ENCODE results near the gene IGFLR1. TPM values are rescaled to one million over a fixed set of nuclear protein-coding genes. Genes with fewer than 3 reads are reported as not detected.

Gene IGFLR1
- total and polyA plus RNA-seq, 4 donors, result 7.0 to 59.7 (median 31.2) TPM

GRCh38 chr19:35753634-35754369 lies 11.6 kb upstream of the IGFLR1 start:
- DNase-seq (ENCODE audit: low spot score), result no peak
- Histone ChIP-seq H3K4me3 (ENCODE audit: low read depth in 1 of 3, low read length in 3 of 3) (no peak overlapping the region), H3K27me3 (ENCODE audit: control insufficient read depth in 4 of 4, insufficient read depth in 4 of 4, low read length in 3 of 4) (no peaks in the 10 kb centered on the region), H3K36me3 (ENCODE audit: control insufficient read depth in 4 of 4, insufficient read depth in 3 of 4, low read depth in 1 of 4, low read length in 3 of 4) (peaks cover 0 to 20% (median 10%) of the 10 kb centered on the region in 4 donors), H3K9ac (ENCODE audit: low read depth in 1 of 2, low read length in 2 of 2) (no peak overlapping the region), H3K27ac (ENCODE audit: low read depth in 1 of 2, low read length in 2 of 2) (no peak overlapping the region), H3K9me3 (ENCODE audit: control insufficient read depth in 4 of 4, low read length in 3 of 4) (no peaks in the 10 kb centered on the region), H3K4me1 (ENCODE audit: control insufficient read depth in 4 of 4, insufficient read depth in 4 of 4, low read length in 3 of 4) (peaks cover 13 to 20% (median 17%) of the 10 kb centered on the region in 4 donors)
- WGBS, result 95% methylated on average over 20 of the region's 20 CpGs
- TF ChIP-seq CTCF (IDR thresholded peaks at IDR 0.05; ENCODE audit: low read depth, low read length, missing input control), result no peak
- TF ChIP-seq FOXA2 (IDR thresholded peaks at IDR 0.05), result no peak
- TF ChIP-seq SP1 (IDR thresholded peaks at IDR 0.05), result no peak

GRCh38 chr19:35752746-35753350 lies 10.6 kb upstream of the IGFLR1 start:
- Histone ChIP-seq H3K36me3 (ENCODE audit: control insufficient read depth in 4 of 4, insufficient read depth in 3 of 4, low read depth in 1 of 4, low read length in 3 of 4) (peaks cover 0 to 20% (median 10%) of the 10 kb centered on the region in 4 donors), H3K4me3 (ENCODE audit: low read depth in 1 of 3, low read length in 3 of 3) (no peak overlapping the region), H3K27ac (ENCODE audit: low read depth in 1 of 2, low read length in 2 of 2) (no peak overlapping the region), H3K9ac (ENCODE audit: low read depth in 1 of 2, low read length in 2 of 2) (no peak overlapping the region), H3K9me3 (ENCODE audit: control insufficient read depth in 4 of 4, low read length in 3 of 4) (no peaks in the 10 kb centered on the region), H3K4me1 (ENCODE audit: control insufficient read depth in 4 of 4, insufficient read depth in 4 of 4, low read length in 3 of 4) (peaks cover 12 to 19% (median 15%) of the 10 kb centered on the region in 4 donors), H3K27me3 (ENCODE audit: control insufficient read depth in 4 of 4, insufficient read depth in 4 of 4, low read length in 3 of 4) (no peaks in the 10 kb centered on the region)
- TF ChIP-seq, protein P1, sequence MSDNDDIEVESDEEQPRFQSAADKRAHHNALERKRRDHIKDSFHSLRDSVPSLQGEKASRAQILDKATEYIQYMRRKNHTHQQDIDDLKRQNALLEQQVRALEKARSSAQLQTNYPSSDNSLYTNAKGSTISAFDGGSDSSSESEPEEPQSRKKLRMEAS (IDR thresholded peaks at IDR 0.05), result no peak
- TF ChIP-seq GABPA (IDR thresholded peaks at IDR 0.05 in 1 of 2, conservative IDR thresholded peaks at IDR 0.05 in 1 of 2) (no peak), YY1 (IDR thresholded peaks at IDR 0.05) (no peak), JUND (IDR thresholded peaks at IDR 0.05) (no peak), EGR1 (IDR thresholded peaks at IDR 0.05; ENCODE audit: low read depth in 2 of 2) (no peak), SP1 (IDR thresholded peaks at IDR 0.05) (no peak), RXRA (IDR thresholded peaks at IDR 0.05) (no peak), CTCF (IDR thresholded peaks at IDR 0.05; ENCODE audit: low read depth, low read length, missing input control) (no peak), ATF3 (IDR thresholded peaks at IDR 0.05) (no peak), RAD21 (IDR thresholded peaks at IDR 0.05) (no peak), HNF4G (IDR thresholded peaks at IDR 0.05) (no peak), FOXA1 (IDR thresholded peaks at IDR 0.05) (no peak)
- TF ChIP-seq, protein P2, sequence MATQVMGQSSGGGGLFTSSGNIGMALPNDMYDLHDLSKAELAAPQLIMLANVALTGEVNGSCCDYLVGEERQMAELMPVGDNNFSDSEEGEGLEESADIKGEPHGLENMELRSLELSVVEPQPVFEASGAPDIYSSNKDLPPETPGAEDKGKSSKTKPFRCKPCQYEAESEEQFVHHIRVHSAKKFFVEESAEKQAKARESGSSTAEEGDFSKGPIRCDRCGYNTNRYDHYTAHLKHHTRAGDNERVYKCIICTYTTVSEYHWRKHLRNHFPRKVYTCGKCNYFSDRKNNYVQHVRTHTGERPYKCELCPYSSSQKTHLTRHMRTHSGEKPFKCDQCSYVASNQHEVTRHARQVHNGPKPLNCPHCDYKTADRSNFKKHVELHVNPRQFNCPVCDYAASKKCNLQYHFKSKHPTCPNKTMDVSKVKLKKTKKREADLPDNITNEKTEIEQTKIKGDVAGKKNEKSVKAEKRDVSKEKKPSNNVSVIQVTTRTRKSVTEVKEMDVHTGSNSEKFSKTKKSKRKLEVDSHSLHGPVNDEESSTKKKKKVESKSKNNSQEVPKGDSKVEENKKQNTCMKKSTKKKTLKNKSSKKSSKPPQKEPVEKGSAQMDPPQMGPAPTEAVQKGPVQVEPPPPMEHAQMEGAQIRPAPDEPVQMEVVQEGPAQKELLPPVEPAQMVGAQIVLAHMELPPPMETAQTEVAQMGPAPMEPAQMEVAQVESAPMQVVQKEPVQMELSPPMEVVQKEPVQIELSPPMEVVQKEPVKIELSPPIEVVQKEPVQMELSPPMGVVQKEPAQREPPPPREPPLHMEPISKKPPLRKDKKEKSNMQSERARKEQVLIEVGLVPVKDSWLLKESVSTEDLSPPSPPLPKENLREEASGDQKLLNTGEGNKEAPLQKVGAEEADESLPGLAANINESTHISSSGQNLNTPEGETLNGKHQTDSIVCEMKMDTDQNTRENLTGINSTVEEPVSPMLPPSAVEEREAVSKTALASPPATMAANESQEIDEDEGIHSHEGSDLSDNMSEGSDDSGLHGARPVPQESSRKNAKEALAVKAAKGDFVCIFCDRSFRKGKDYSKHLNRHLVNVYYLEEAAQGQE (IDR thresholded peaks at IDR 0.05), result no peak
- TF ChIP-seq, protein P3, sequence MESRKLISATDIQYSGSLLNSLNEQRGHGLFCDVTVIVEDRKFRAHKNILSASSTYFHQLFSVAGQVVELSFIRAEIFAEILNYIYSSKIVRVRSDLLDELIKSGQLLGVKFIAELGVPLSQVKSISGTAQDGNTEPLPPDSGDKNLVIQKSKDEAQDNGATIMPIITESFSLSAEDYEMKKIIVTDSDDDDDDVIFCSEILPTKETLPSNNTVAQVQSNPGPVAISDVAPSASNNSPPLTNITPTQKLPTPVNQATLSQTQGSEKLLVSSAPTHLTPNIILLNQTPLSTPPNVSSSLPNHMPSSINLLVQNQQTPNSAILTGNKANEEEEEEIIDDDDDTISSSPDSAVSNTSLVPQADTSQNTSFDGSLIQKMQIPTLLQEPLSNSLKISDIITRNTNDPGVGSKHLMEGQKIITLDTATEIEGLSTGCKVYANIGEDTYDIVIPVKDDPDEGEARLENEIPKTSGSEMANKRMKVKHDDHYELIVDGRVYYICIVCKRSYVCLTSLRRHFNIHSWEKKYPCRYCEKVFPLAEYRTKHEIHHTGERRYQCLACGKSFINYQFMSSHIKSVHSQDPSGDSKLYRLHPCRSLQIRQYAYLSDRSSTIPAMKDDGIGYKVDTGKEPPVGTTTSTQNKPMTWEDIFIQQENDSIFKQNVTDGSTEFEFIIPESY (IDR thresholded peaks at IDR 0.05), result no peak
- no peak for DNase-seq (ENCODE audit: low spot score)
- 97% methylated on average over 20 of the region's 20 CpGs for WGBS

All from liver (tissue), 9 donors.